SK-N-MC (cell line): ENCODE measurements around the gene P4HB.

Experiments used
- EZH2 ChIP-seq: fragments of 200-600 bp; sonication (generic); IDR thresholded peaks from one replicate; pipeline ENCODE4 v1.6.1; 2017; ENCODE audit warnings: antibody characterized with exemption
- FOXP2 ChIP-seq: optimal IDR thresholded peaks from 2 replicates; pipeline ENCODE3; 2011; ENCODE audit warnings: mild to moderate bottlenecking, moderate library complexity; ENCODE audit not compliant: insufficient read depth; ENCODE audit errors: extremely low read length, control extremely low read depth
- POLR2AphosphoS5 ChIP-seq: IDR thresholded peaks from 2 replicates; pipeline ENCODE4 v1.6.1; 2012; ENCODE audit warnings: mild to moderate bottlenecking, low read depth, low read length, borderline replicate concordance

DNA sequence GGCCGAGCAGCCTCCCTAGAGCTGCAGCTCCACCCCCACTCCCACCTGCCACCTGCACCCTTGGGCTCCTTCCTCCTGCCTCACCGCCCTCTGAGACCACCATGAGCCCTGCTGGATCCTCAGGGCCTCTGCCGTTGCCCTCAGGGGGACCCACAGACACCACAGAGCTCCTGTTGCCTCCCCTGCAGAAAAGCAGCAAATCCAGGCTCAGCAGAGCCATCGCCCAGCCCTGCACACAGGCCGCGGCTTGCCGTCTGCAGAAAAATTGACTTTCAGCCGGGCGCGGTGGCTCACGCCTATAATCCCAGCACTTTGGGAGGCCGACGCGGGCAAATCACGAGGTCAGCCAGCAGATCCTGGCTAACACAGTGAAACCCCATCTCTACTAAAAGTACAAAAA lies 18.5 kb downstream of the P4HB start:
- TF ChIP-seq EZH2 = no peak
- TF ChIP-seq POLR2AphosphoS5 = no peak
- TF ChIP-seq FOXP2 = no peak
